NCI-H2196 treated with DMSO at 0.1 percent for 48 hours (cell line): ENCODE results near the gene PKLR.
"Not testable (repeated sequence)": the region's sequence is repeated elsewhere in the genome, so short reads cannot be mapped to it uniquely, and the experiment has no call there.

ENCODE experiments used
- DNase-seq: peaks from one replicate; lab custom pipeline; 2025; ENCODE audit not compliant: unreplicated experiment; lab: John Stamatoyannopoulos, UW

Gene PKLR

GRCh38 chr1:155301342-155301841, at the start of gene PKLR:
PKLR (minus strand) TSS chr1:155301438; CDS start chr1:155301395, 43 bp downstream.
- DNase-seq = no peak

- no peak for DNase-seq
Observed at GRCh38 chr1:155342842-155343241, 41.6 kb upstream of the PKLR start.

GRCh38 chr1:155339515-155340097, 38.4 kb upstream of the PKLR start:
- DNase-seq = no peak

- no peak for DNase-seq
Observed at GRCh38 chr1:155334962-155335361, 33.7 kb upstream of the PKLR start.

- DNase-seq = no peak
Observed at GRCh38 chr1:155329980-155330598, 28.9 kb upstream of the PKLR start.

GRCh38 chr1:155328856-155329255, 27.6 kb upstream of the PKLR start:
- not testable (repeated sequence) for DNase-seq

GRCh38 chr1:155327981-155328380, 26.7 kb upstream of the PKLR start:
- no peak for DNase-seq

- DNase-seq = no peak
Observed at GRCh38 chr1:155326631-155327037, 25.4 kb upstream of the PKLR start.

GRCh38 chr1:155326020-155326526, 24.8 kb upstream of the PKLR start:
- DNase-seq = no peak

GRCh38 chr1:155325603-155325893, 24.3 kb upstream of the PKLR start:
- no peak for DNase-seq

GRCh38 chr1:155324717-155325602, 23.7 kb upstream of the PKLR start:
- peak; percentile 50 for DNase-seq

- DNase-seq = peak; percentile 92
Observed at GRCh38 chr1:155324037-155324716, 22.9 kb upstream of the PKLR start.

GRCh38 chr1:155323729-155324036, 22.4 kb upstream of the PKLR start:
- peak; percentile 73 for DNase-seq

GRCh38 chr1:155322953-155323728, 21.9 kb upstream of the PKLR start:
- peak; percentile 93 for DNase-seq

GRCh38 chr1:155322571-155322952, 21.3 kb upstream of the PKLR start:
- DNase-seq = no peak

GRCh38 chr1:155321639-155322503, 20.6 kb upstream of the PKLR start:
- DNase-seq = no peak

- peak; percentile 66 for DNase-seq
Observed at GRCh38 chr1:155320661-155321617, 19.7 kb upstream of the PKLR start, which contains the start of gene RUSC1. RUSC1 (plus strand) TSS chr1:155320894; CDS start chr1:155321774, 880 bp downstream.

GRCh38 chr1:155320252-155320651, 19.0 kb upstream of the PKLR start:
- no peak for DNase-seq
